ENCODE measurements around the gene CBX4. TPM values are rescaled to one million over a fixed set of nuclear protein-coding genes. Genes with fewer than 3 reads are reported as not detected.

The CBX4 gene
- total RNA-seq, 6 experiments from 2014 or later, result 18.2 to 20.2 (median 19.3) TPM

GRCh38 chr17:79835470-79835899 lies 3.8 kb downstream of the CBX4 start:
- Mint-ChIP-seq H3K36me3 (ENCODE audit: low read depth) (peaks cover 9% of the 10 kb centered on the region), H3K9me3 (no peaks in the 10 kb centered on the region), H3K4me1 (ENCODE audit: low read depth) (peaks cover 5% of the 10 kb centered on the region; the same call in 1 of the 2 replicates), H3K4me3 (no peak overlapping the region), H3K27me3 (ENCODE audit: insufficient read depth) (peaks cover 6% of the 10 kb centered on the region), H3K27ac (no peak overlapping the region)
- no peak for DNase-seq
- no peak for TF ChIP-seq CTCF (IDR thresholded peaks at IDR 0.05)

GRCh38 chr17:79834565-79835469 lies 4.4 kb downstream of the CBX4 start:
- peaks cover 5% of the 10 kb centered on the region; the same call in 1 of the 2 replicates for H3K4me1 Mint-ChIP-seq (ENCODE audit: low read depth)
- peaks cover 9% of the 10 kb centered on the region for H3K36me3 Mint-ChIP-seq (ENCODE audit: low read depth)
- H3K27ac Mint-ChIP-seq, result no peak overlapping the region

GRCh38 chr17:79833744-79834564 lies 5.3 kb downstream of the CBX4 start:
- Mint-ChIP-seq H3K4me3 (no peak overlapping the region), H3K36me3 (ENCODE audit: low read depth) (peaks cover 9% of the 10 kb centered on the region), H3K27me3 (ENCODE audit: insufficient read depth) (peaks cover 6% of the 10 kb centered on the region), H3K4me1 (ENCODE audit: low read depth) (peaks cover 9% of the 10 kb centered on the region; the same call in 1 of the 2 replicates), H3K9me3 (no peaks in the 10 kb centered on the region), H3K27ac (no peak overlapping the region)
- no peak for TF ChIP-seq CTCF (IDR thresholded peaks at IDR 0.05)
- DNase-seq, result no peak

More at GRCh38 chr17:79834565-79835469, 4.4 kb downstream of the CBX4 start:
- peak; percentile 88 for TF ChIP-seq CTCF (IDR thresholded peaks at IDR 0.05)
- Mint-ChIP-seq H3K27me3 (ENCODE audit: insufficient read depth) (peaks cover 6% of the 10 kb centered on the region), H3K9me3 (no peaks in the 10 kb centered on the region), H3K4me3 (no peak overlapping the region)
- DNase-seq, result no peak

- H3K4me3 Mint-ChIP-seq, result no peak overlapping the region
- peaks cover 8% of the 10 kb centered on the region; the same call in 1 of the 2 replicates for H3K4me1 Mint-ChIP-seq (ENCODE audit: low read depth)
- no peaks in the 10 kb centered on the region for H3K9me3 Mint-ChIP-seq
- no peak for DNase-seq
- peaks cover 4% of the 10 kb centered on the region for H3K27me3 Mint-ChIP-seq (ENCODE audit: insufficient read depth)
- no peak overlapping the region for H3K27ac Mint-ChIP-seq
- peaks cover 5% of the 10 kb centered on the region for H3K36me3 Mint-ChIP-seq (ENCODE audit: low read depth)
- TF ChIP-seq CTCF (IDR thresholded peaks at IDR 0.05), result no peak
Measured at GRCh38 chr17:79833110-79833450, 6.2 kb downstream of the CBX4 start.

- H3K9me3 Mint-ChIP-seq, result no peaks in the 10 kb centered on the region
- H3K27ac Mint-ChIP-seq, result no peak overlapping the region
- no peak overlapping the region for H3K4me3 Mint-ChIP-seq
- H3K4me1 Mint-ChIP-seq (ENCODE audit: low read depth), result peaks cover 6% of the 10 kb centered on the region; the same call in 1 of the 2 replicates
- H3K36me3 Mint-ChIP-seq (ENCODE audit: low read depth), result peaks cover 5% of the 10 kb centered on the region
- DNase-seq, result no peak
- H3K27me3 Mint-ChIP-seq (ENCODE audit: insufficient read depth), result peaks cover 4% of the 10 kb centered on the region
- no peak for TF ChIP-seq CTCF (IDR thresholded peaks at IDR 0.05)
Measured at GRCh38 chr17:79832218-79833109, 6.8 kb downstream of the CBX4 start.

All from HFFc6 (cell line).